H1 (cell line): ENCODE data around the gene NUDT3. TPM values are rescaled to one million over a fixed set of nuclear protein-coding genes. Genes with fewer than 3 reads are reported as not detected.

Experiments used
- CTCF ChIA-PET: fragments of 300-600 bp; sonication (Branson Sonifier 250); formaldehyde crosslinking; loops from one replicate; lab custom pipeline; 2021; ENCODE audit not compliant: partially characterized antibody; lab: Charles Lee
- POLR2A ChIA-PET: fragments of 300-600 bp; sonication (Branson Sonifier 250); formaldehyde crosslinking; loops from one replicate; lab custom pipeline; 2021; ENCODE audit warnings: inconsistent platforms; ENCODE audit not compliant: partially characterized antibody; lab: Charles Lee
- DNase-seq, 2 experiments: peaks; one replicate each; pipeline versions ENCODE4 v3.0.0 to v3.0.0-alpha.2; 2010 to 2022; ENCODE audit warnings: low spot score in 2 of 2, low read depth in 1 of 2, mixed read lengths in 1 of 2
- FAIRE-seq: peaks from 2 replicates; lab custom pipeline; 2011; peaks lifted over from hg19 to GRCh38; lab: Jason Lieb, UNC
- H2AFZ ChIP-seq: 2 replicates; pipeline ENCODE4 v1.8.1; 2012; ENCODE audit warnings: low read length, inconsistent platforms
- H2AK5ac ChIP-seq: 2 replicates; pipeline ENCODE4 v1.6.1; 2013; ENCODE audit warnings: low read depth, low read length
- H2BK120ac ChIP-seq: replicated peaks from 2 replicates; pipeline ENCODE3; 2013; ENCODE audit warnings: low read depth, low read length, inconsistent platforms
- H2BK12ac ChIP-seq: 2 replicates; pipeline ENCODE4 v1.6.1; 2013; ENCODE audit warnings: low read depth, low read length
- H2BK15ac ChIP-seq: 2 replicates; pipeline ENCODE4 v1.6.1; 2013; ENCODE audit warnings: low read length
- H2BK20ac ChIP-seq: 2 replicates; pipeline ENCODE4 v1.6.1; 2013; ENCODE audit warnings: low read length
- H2BK5ac ChIP-seq: 2 replicates; pipeline ENCODE4 v1.6.1; 2013; ENCODE audit warnings: low read depth, low read length
- H3K14ac ChIP-seq: 2 replicates; pipeline ENCODE4 v1.6.1; 2013; ENCODE audit warnings: inconsistent platforms; ENCODE audit not compliant: insufficient read length
- H3K18ac ChIP-seq: 2 replicates; pipeline ENCODE4 v1.6.1; 2013; ENCODE audit warnings: low read length; ENCODE audit errors: extremely low read depth
- H3K23ac ChIP-seq: 2 replicates; pipeline ENCODE4 v1.6.1; 2013; ENCODE audit warnings: inconsistent platforms; ENCODE audit not compliant: insufficient read length
- H3K23me2 ChIP-seq: 2 replicates; pipeline ENCODE4 v1.6.1; 2013; ENCODE audit warnings: low read depth, low read length
- H3K27ac ChIP-seq: 2 replicates; pipeline ENCODE4 v1.6.1; 2011; ENCODE audit warnings: low read depth, low read length, inconsistent platforms
- H3K27me3 ChIP-seq, 4 experiments: replicated peaks in 1 of 4; 1 replicate in 1 of 4; 2 replicates in 3 of 4; pipeline versions ENCODE4 v1.6.1 to v1.8.1; 2011 to 2013; ENCODE audit warnings: low read length in 3 of 4, mild to moderate bottlenecking in 3 of 4, inconsistent platforms in 2 of 4, mixed read lengths in 2 of 4, moderate library complexity in 1 of 4; ENCODE audit not compliant: control insufficient read depth in 3 of 4, insufficient read depth in 3 of 4; ENCODE audit errors: extremely low read depth in 1 of 4
- H3K36me3 ChIP-seq, 4 experiments: 2 replicates each; pipeline versions ENCODE4 v1.6.1 to v1.8.1; 2011 to 2013; ENCODE audit warnings: mild to moderate bottlenecking in 4 of 4, low read length in 3 of 4, moderate library complexity in 2 of 4, control low read depth in 1 of 4, inconsistent platforms in 1 of 4; ENCODE audit not compliant: insufficient read depth in 4 of 4, control insufficient read depth in 2 of 4
- H3K4ac ChIP-seq: replicated peaks from 2 replicates; pipeline ENCODE3; 2013; ENCODE audit warnings: low read length, low read depth, mixed read lengths, inconsistent platforms; ENCODE audit not compliant: insufficient read length
- H3K4me1 ChIP-seq, 4 experiments: replicated peaks in 1 of 4; 1 replicate in 1 of 4; 2 replicates in 3 of 4; pipeline versions ENCODE4 v1.6.1 to v1.8.1; 2011 to 2013; ENCODE audit warnings: low read length in 3 of 4, inconsistent platforms in 2 of 4, mixed read lengths in 1 of 4; ENCODE audit not compliant: insufficient read depth in 4 of 4, control insufficient read depth in 3 of 4
- H3K4me2 ChIP-seq, 2 experiments: 2 replicates each; pipeline versions ENCODE4 v1.6.1 to v1.8.1; 2011 to 2013; ENCODE audit warnings: low read depth in 2 of 2, low read length in 2 of 2, control low read depth in 1 of 2, inconsistent platforms in 1 of 2, mild to moderate bottlenecking in 1 of 2; ENCODE audit not compliant: insufficient read depth in 1 of 2
- H3K4me3 ChIP-seq, 4 experiments: fragments of 200-600, 300-600 bp in 1 of 4; sonication (generic), shearing (Covaris generic), sonication (Bioruptor Twin) in 1 of 4; 2 replicates each; pipeline versions ENCODE4 v1.5.1 to v1.8.1; 2011 to 2016; ENCODE audit warnings: low read length in 4 of 4, low read depth in 3 of 4, control low read depth in 2 of 4, inconsistent platforms in 2 of 4, mild to moderate bottlenecking in 2 of 4, mixed read lengths in 1 of 4, moderate library complexity in 1 of 4; ENCODE audit not compliant: insufficient read depth in 2 of 4; ENCODE audit errors: extremely low read depth in 1 of 4
- H3K56ac ChIP-seq: replicated peaks from 2 replicates; pipeline ENCODE3; 2013; ENCODE audit warnings: low read depth, mild to moderate bottlenecking, mixed read lengths, low read length, inconsistent platforms; ENCODE audit not compliant: insufficient read length
- H3K79me1 ChIP-seq: 2 replicates; pipeline ENCODE4 v1.6.1; 2013; ENCODE audit warnings: low read depth, low read length, control low read depth
- H3K79me2 ChIP-seq, 2 experiments: 2 replicates each; pipeline versions ENCODE4 v1.6.1 to v1.8.1; 2012 to 2013; ENCODE audit warnings: low read length in 2 of 2, mild to moderate bottlenecking in 2 of 2, inconsistent platforms in 1 of 2; ENCODE audit not compliant: insufficient read depth in 2 of 2, control insufficient read depth in 1 of 2
- H3K9ac ChIP-seq, 4 experiments: replicated peaks in 1 of 4; 1 replicate in 1 of 4; 2 replicates in 3 of 4; pipeline versions ENCODE4 v1.6.1 to v1.8.1; 2011 to 2013; ENCODE audit warnings: low read depth in 3 of 4, low read length in 3 of 4, control low read depth in 2 of 4, mild to moderate bottlenecking in 2 of 4, moderate library complexity in 2 of 4, inconsistent platforms in 1 of 4; ENCODE audit errors: extremely low read depth in 1 of 4
- H3K9me3 ChIP-seq, 2 experiments: 2 replicates each; pipeline versions ENCODE4 v1.6.1 to v1.8.1; 2012 to 2013; ENCODE audit warnings: mild to moderate bottlenecking in 2 of 2, moderate library complexity in 2 of 2, control low read depth in 1 of 2, inconsistent platforms in 1 of 2, low read depth in 1 of 2, low read length in 1 of 2, mixed read lengths in 1 of 2; ENCODE audit not compliant: insufficient read depth in 2 of 2
- H4K20me1 ChIP-seq, 2 experiments: replicated peaks in 1 of 2; 2 replicates each; pipeline versions ENCODE3 to v1.8.1; 2011 to 2013; ENCODE audit warnings: inconsistent platforms in 2 of 2, low read length in 2 of 2, mild to moderate bottlenecking in 1 of 2; ENCODE audit not compliant: insufficient read depth in 2 of 2, control insufficient read depth in 1 of 2
- H4K5ac ChIP-seq: 2 replicates; pipeline ENCODE4 v1.6.1; 2013; ENCODE audit warnings: low read length, low read depth, mixed read lengths, inconsistent platforms; ENCODE audit not compliant: insufficient read length
- H4K8ac ChIP-seq: 2 replicates; pipeline ENCODE4 v1.8.0; 2013; ENCODE audit warnings: mild to moderate bottlenecking, moderate library complexity, low read length, inconsistent platforms; ENCODE audit not compliant: insufficient read depth; ENCODE audit errors: extremely low read depth
- H4K91ac ChIP-seq: replicated peaks from 2 replicates; pipeline ENCODE3; 2013; ENCODE audit warnings: low read length, mixed read lengths, inconsistent platforms; ENCODE audit not compliant: insufficient read length
- TEAD4 ChIP-seq: IDR thresholded peaks from 2 replicates; pipeline ENCODE4 v1.6.1; 2012; ENCODE audit warnings: low read depth, low read length, inconsistent platforms, mixed read lengths
- WGBS, 2 experiments: shearing (Covaris generic) in 1 of 2; methylation state at CpG; one replicate each; pipeline versions ENCODE4 v1.1.6 to v1.1.7; 2013 to 2015; ENCODE audit warnings: low lambda C conversion rate in 2 of 2, mixed read lengths in 2 of 2, inconsistent platforms in 1 of 2, low coverage in 1 of 2, missing lambda C conversion rate in 1 of 2; ENCODE audit not compliant: insufficient replicate concordance in 2 of 2, insufficient coverage in 1 of 2, insufficient read length in 1 of 2; ENCODE audit errors: extremely low coverage in 1 of 2, missing lambda C conversion rate in 1 of 2; 5-methylcytosine and 5-hydroxymethylcytosine counted together
- polyA plus RNA-seq, 7 experiments: library from polyadenylated mRNA; depleted of rRNA in 3 of 7; stranded (reverse) in 5 of 7; unstranded in 2 of 7; fragments of >200 nt in 5 of 7; fragments of 200-250 nt in 2 of 7; gene quantifications; 1 replicate in 5 of 7; 2 replicates in 1 of 7; 4 replicates in 1 of 7; pipeline versions ENCODE4 v1.2.1 to v1.2.3, GENCODE V29; 2011 to 2013; ENCODE audit warnings: missing spikeins in 2 of 7, mixed read lengths in 2 of 7
- total RNA-seq: library from RNA; stranded (reverse); fragmentation: NEBNext Ultra II Directional; extraction: Animal tissue kit (Norgen Biotek cat#: 25700); gene quantifications from 2 replicates; pipeline ENCODE4 v1.2.1, GENCODE V29; 2021

The NUDT3 gene
- total and polyA plus RNA-seq, 2 of the 8 experiments (the other 6 are each of a cell fraction or from before 2014, with no cell fraction given) = 14.1 to 36.9 TPM

GRCh38 chr6:34292954-34293353 is 99.5 kb downstream of the NUDT3 start:
- Histone ChIP-seq H3K79me2 (no peaks in the 10 kb centered on the region), H3K27me3 (no peaks in the 10 kb centered on the region)
- TF ChIP-seq TEAD4 = no peak

More at GRCh38 chr6:34292954-34293353, 99.5 kb downstream of the NUDT3 start:
- DNase-seq (no peak), FAIRE-seq (no peak)
- Histone ChIP-seq H2BK20ac (no peak overlapping the region), H3K4me3 (no peak overlapping the region), H3K9ac (no peak overlapping the region), H3K18ac (no peak overlapping the region), H3K79me1 (no peaks in the 10 kb centered on the region), H3K23me2 (no peaks in the 10 kb centered on the region), H3K27ac (no peak overlapping the region), H2AK5ac (no peak overlapping the region), H4K91ac (no peak overlapping the region), H3K14ac (no peak overlapping the region), H3K56ac (no peak overlapping the region), H2BK120ac (no peak overlapping the region), H3K4ac (no peak overlapping the region), H4K20me1 (peaks cover 0 to 2% of the 10 kb centered on the region in 2 experiments), H3K36me3 (peaks cover 4 to 16% (median 10%) of the 10 kb centered on the region in 4 experiments; a peak in 5 of 8 replicates), H3K23ac (no peak overlapping the region), H3K4me2 (no peak overlapping the region), H2AFZ (no peak overlapping the region), H3K9me3 (no peaks in the 10 kb centered on the region), H4K8ac (no peak overlapping the region), H2BK5ac (no peak overlapping the region), H3K4me1 (no peaks in the 10 kb centered on the region), H2BK15ac (no peak overlapping the region), H4K5ac (no peak overlapping the region), H2BK12ac (no peak overlapping the region)
- CTCF ChIA-PET = interaction anchor here (0.6 to 1.3 kb wide), 2 partner anchors 122 to 167 kb away, joined by 3 read pairs; no protein-coding TSS in a partner anchor
- 97% methylated on average over 3 of the region's 3 CpGs; no CpG with 5 or more reads in 1 of the 2 experiments for WGBS, 2 experiments
- POLR2A ChIA-PET = interaction anchor here (0.8 kb wide), 1 partner anchor 127 kb away, joined by 3 read pairs; no protein-coding TSS in a partner anchor
